ENCODE results near the gene CNTN4.

CNTN4 gene

DNA sequence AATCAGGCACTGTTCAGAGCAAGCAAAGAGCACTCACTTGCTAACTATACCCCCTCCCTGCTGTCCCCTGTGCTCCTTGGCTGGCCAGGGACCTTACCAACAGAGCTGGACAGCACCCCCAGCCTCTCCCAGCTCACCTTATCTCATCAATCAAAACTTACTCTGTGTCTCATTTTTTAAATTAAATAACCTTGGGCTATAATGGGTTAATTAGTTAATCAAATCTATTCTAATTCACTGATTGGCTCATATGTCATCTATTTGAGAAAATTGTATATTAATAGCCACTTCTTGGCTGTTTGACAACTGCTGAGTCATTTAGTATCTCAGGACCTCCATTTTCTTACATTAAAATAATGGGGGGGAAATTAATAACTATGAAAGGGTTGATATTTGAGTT is 988.6 kb downstream of the CNTN4 start:
- Mint-ChIP-seq H3K27me3 (ENCODE audit: low read depth, poor library complexity) (peaks cover 3% of the 10 kb centered on the region), H3K27ac (no peak overlapping the region), H3K36me3 (ENCODE audit: low read depth) (no peaks in the 10 kb centered on the region), H3K9me3 (no peaks in the 10 kb centered on the region), H3K4me1 (peaks cover 6% of the 10 kb centered on the region), H3K4me3 (no peak overlapping the region)
- no peak for TF ChIP-seq CTCF (IDR thresholded peaks at IDR 0.05)
- DNase-seq = no peak

DNA sequence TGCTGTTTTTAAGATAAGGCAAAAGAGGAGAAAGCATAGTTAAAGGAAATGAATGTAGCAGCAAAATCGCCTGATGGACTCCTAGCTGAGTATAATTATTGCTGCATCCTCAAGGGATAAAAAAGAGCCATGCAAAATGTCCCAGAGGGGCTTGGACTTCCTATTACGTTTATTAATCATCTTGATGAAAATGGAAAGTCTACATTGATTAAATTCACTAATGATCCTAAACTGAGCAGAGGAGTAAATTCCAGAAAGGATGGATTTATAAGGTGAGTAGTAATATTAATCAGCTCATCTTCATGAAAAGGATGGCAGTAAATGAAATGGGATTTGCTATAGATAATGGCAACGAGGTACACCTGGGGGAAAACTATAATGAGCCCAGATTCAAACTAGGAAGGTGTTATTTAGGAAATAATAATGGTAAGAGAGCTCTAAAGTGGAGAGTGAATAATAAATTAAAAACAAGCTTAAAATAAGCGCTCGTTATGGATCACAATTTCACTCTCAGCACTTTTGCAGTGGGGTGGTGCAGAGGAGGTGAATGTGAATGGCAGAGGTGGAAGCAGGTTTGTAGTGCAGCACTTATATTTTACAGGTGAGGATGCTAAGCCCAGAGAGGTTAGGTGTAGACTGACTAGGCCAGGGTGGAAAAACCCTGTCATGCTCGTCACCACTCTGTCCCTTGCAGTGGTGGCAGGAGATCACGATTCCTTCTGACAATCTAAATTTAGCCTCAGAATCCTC is 989.2 kb downstream of the CNTN4 start:
- no peak for DNase-seq
- Mint-ChIP-seq H3K27me3 (ENCODE audit: low read depth, poor library complexity) (peaks cover 3% of the 10 kb centered on the region), H3K4me3 (no peak overlapping the region), H3K4me1 (peaks cover 5% of the 10 kb centered on the region), H3K36me3 (ENCODE audit: low read depth) (no peaks in the 10 kb centered on the region), H3K9me3 (no peaks in the 10 kb centered on the region), H3K27ac (no peak overlapping the region)
- TF ChIP-seq CTCF (IDR thresholded peaks at IDR 0.05) = no peak

GRCh38 chr3:3089017-3089416 is 990.4 kb downstream of the CNTN4 start:
- no peak for DNase-seq
- Mint-ChIP-seq H3K27me3 (ENCODE audit: low read depth, poor library complexity) (peaks cover 3% of the 10 kb centered on the region), H3K9me3 (no peaks in the 10 kb centered on the region), H3K27ac (no peak overlapping the region), H3K36me3 (ENCODE audit: low read depth) (no peaks in the 10 kb centered on the region), H3K4me3 (no peak overlapping the region), H3K4me1 (no peaks in the 10 kb centered on the region)
- TF ChIP-seq CTCF (IDR thresholded peaks at IDR 0.05) = no peak

- no peaks in the 10 kb centered on the region for H3K9me3 Mint-ChIP-seq
- no peak overlapping the region for H3K4me3 Mint-ChIP-seq
- TF ChIP-seq CTCF (IDR thresholded peaks at IDR 0.05) = no peak
- no peak overlapping the region for H3K27ac Mint-ChIP-seq
- DNase-seq = no peak
- H3K4me1 Mint-ChIP-seq = no peaks in the 10 kb centered on the region
- H3K27me3 Mint-ChIP-seq (ENCODE audit: low read depth, poor library complexity) = no peaks in the 10 kb centered on the region
- H3K36me3 Mint-ChIP-seq (ENCODE audit: low read depth) = no peaks in the 10 kb centered on the region
Observed at GRCh38 chr3:3097958-3098357, 999.3 kb downstream of the CNTN4 start.

GRCh38 chr3:3101660-3102458 is 1003.2 kb downstream of the CNTN4 start:
- TF ChIP-seq CTCF (IDR thresholded peaks at IDR 0.05) = no peak
- no peak overlapping the region for H3K4me3 Mint-ChIP-seq
- H3K4me1 Mint-ChIP-seq = no peaks in the 10 kb centered on the region
- H3K9me3 Mint-ChIP-seq = no peaks in the 10 kb centered on the region
- no peaks in the 10 kb centered on the region for H3K27me3 Mint-ChIP-seq (ENCODE audit: low read depth, poor library complexity)
- no peak overlapping the region for H3K27ac Mint-ChIP-seq
- H3K36me3 Mint-ChIP-seq (ENCODE audit: low read depth) = no peaks in the 10 kb centered on the region
- no peak for DNase-seq

Data from nephron progenitor cell (in vitro differentiated cells).